Adrenal gland (tissue), 12 donors: Measurements from ENCODE around the gene TSPEAR. TPM values are rescaled to one million over a fixed set of nuclear protein-coding genes. Genes with fewer than 3 reads are reported as not detected.
A peak's percentile ranks its signal among the peaks of the same experiment; 100 is the strongest.

ENCODE experiments used
- DNase-seq, 7 donors: peaks; one replicate each; pipeline ENCODE4 v3.0.0-alpha.2; 2019 to 2020
- H3K27ac ChIP-seq, 5 donors: fragments of 200-600 bp; sonication (generic) in 4 of 5; 1 replicate in 3 of 5; 2 replicates in 2 of 5; pipeline versions ENCODE4 v1.5.1 to v1.8.0; 2016 to 2020; ENCODE audit warnings: mild to moderate bottlenecking in 1 of 5
- H3K27me3 ChIP-seq: fragments of 200-600 bp; 2 replicates; pipeline ENCODE4 v1.8.0; 2021
- H3K36me3 ChIP-seq, 2 donors: fragments of 200-600 bp; replicated peaks in 1 of 2; 1 replicate in 1 of 2; 2 replicates in 1 of 2; pipeline versions ENCODE4 v1.5.1 to v1.8.0; 2018 to 2022
- H3K4me1 ChIP-seq, 2 donors: fragments of 200-600 bp; replicated peaks in 1 of 2; 1 replicate in 1 of 2; 2 replicates in 1 of 2; pipeline versions ENCODE4 v1.5.1 to v1.8.0; 2018 to 2021
- H3K4me3 ChIP-seq, 4 donors: fragments of 200-600 bp; sonication (generic) in 3 of 4; one replicate each; pipeline ENCODE4 v1.5.1; 2016 to 2018
- H3K9me3 ChIP-seq, 3 donors: fragments of 200-600 bp; sonication (generic) in 1 of 3; replicated peaks in 1 of 3; 1 replicate in 2 of 3; 2 replicates in 1 of 3; pipeline versions ENCODE4 v1.5.1 to v1.8.0; 2016 to 2021
- POLR2A ChIP-seq, 2 donors: fragments of 450-650 bp; IDR thresholded peaks; one replicate each; pipeline ENCODE4 v1.6.1; 2017; ENCODE audit warnings: antibody characterized with exemption in 2 of 2, mild to moderate bottlenecking in 2 of 2, moderate library complexity in 1 of 2
- WGBS, 4 donors: extraction: QIAGEN DNeasy Blood & Tissue Kit in 2 of 4; methylation state at CpG; one replicate each; pipeline versions ENCODE4 v1.1.5 to v1.1.7; 2013 to 2017; 5-methylcytosine and 5-hydroxymethylcytosine counted together
- intact Hi-C, 2 donors: fragments of 100-400 bp; cut with DNase I; formaldehyde crosslinking; loops; one replicate each; pipeline versions ENCODE4 v1.14.1 to v1.15.0; 2022 to 2023
- polyA plus RNA-seq, 3 donors: library from polyadenylated mRNA; stranded (reverse); fragments of 200-250 nt in 2 of 3; fragments of 350-450 nt in 1 of 3; fragmentation: Illumina TruSeq in 1 of 3; extraction: RNeasy Lipid Tissue Mini Kit (QIAGEN cat#74804) in 1 of 3; gene quantifications; one replicate each; pipeline ENCODE4 v1.2.3, GENCODE V29; 2013 to 2014
- total RNA-seq, 9 donors: library from RNA; depleted of rRNA in 4 of 9; stranded (reverse); fragments of >200 nt in 4 of 9; fragments of 120-200 nt in 1 of 9; fragmentation: NEBNext Ultra II Directional in 1 of 9; extraction: Animal tissue kit (Norgen Biotek cat#: 25700) in 1 of 9; gene quantifications; one replicate each; pipeline versions ENCODE4 v1.1.0 to v1.2.4, GENCODE V29; 2013 to 2023
- TF ChIP-seq, protein P1 (sequence below), 6 experiments: fragments of 450-650 bp in 4 of 6; fragments of 200-600 bp in 2 of 6; sonication (generic) in 1 of 6; IDR thresholded peaks; 1 replicate in 5 of 6; 2 replicates in 1 of 6; pipeline versions ENCODE4 v1.5.1 to v1.8.0; 2016 to 2021; ENCODE audit warnings: antibody characterized with exemption in 6 of 6, mild to moderate bottlenecking in 2 of 6, moderate library complexity in 1 of 6
- donor health status: healthy with polysubstance abuse.
- donor health status: Bipolar disorder and iron deficiency.
- donor health status: DM: yes; HTN: yes; CAD: no.
- donor health status: DM: no; HTN: no; CAD: no.
- donor health status: DM: no; HTN: no; CAD: no.
- donor health status: DM: yes; HTN: yes; CAD: no.

Gene TSPEAR
- total and polyA plus RNA-seq, 12 donors: not detected

- H3K36me3 ChIP-seq: no peaks in the 10 kb centered on the region
- H3K4me3 ChIP-seq: no peak overlapping the region
- peak in 1 of 7 donors; percentile 23 for DNase-seq
- WGBS, 4 donors: 72 to 79% (median 77%) methylated on average over 12 to 17 of the region's 17 CpGs
- H3K27me3 ChIP-seq: peaks cover 3% of the 10 kb centered on the region
- H3K9me3 ChIP-seq: no peaks in the 10 kb centered on the region
- intact Hi-C loops: no loop called here
- no peaks in the 10 kb centered on the region for H3K4me1 ChIP-seq
- TF ChIP-seq, protein P1, sequence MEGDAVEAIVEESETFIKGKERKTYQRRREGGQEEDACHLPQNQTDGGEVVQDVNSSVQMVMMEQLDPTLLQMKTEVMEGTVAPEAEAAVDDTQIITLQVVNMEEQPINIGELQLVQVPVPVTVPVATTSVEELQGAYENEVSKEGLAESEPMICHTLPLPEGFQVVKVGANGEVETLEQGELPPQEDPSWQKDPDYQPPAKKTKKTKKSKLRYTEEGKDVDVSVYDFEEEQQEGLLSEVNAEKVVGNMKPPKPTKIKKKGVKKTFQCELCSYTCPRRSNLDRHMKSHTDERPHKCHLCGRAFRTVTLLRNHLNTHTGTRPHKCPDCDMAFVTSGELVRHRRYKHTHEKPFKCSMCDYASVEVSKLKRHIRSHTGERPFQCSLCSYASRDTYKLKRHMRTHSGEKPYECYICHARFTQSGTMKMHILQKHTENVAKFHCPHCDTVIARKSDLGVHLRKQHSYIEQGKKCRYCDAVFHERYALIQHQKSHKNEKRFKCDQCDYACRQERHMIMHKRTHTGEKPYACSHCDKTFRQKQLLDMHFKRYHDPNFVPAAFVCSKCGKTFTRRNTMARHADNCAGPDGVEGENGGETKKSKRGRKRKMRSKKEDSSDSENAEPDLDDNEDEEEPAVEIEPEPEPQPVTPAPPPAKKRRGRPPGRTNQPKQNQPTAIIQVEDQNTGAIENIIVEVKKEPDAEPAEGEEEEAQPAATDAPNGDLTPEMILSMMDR (IDR thresholded peaks at IDR 0.05): no peak
- TF ChIP-seq POLR2A (IDR thresholded peaks at IDR 0.05): no peak
- no peak overlapping the region for H3K27ac ChIP-seq
These were observed 57.5 kb downstream of the TSPEAR start for GRCh38 chr21:44653656-44654575.

DNA sequence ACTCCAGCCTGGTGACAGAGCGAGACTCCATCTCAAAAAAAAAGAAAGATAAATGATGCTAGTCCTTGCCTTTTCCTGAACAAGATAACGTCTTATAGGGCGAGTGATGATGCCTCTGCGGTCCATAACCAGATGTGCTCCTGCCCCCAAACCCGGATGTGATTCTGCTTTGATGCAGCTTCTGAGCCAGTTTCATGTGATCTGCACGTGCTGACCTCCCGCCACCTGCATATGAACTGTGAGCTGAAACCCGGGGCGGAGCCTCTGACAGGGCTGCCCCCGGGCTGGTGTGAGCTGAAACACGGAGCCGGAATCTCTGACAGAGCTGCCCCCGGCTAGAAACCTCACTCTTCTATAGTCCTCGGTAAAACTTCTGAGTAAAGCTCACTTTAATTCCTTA lies 58.2 kb downstream of the TSPEAR start:
- DNase-seq: peak in 1 of 7 donors; percentile 37
- TF ChIP-seq, protein P1 (IDR thresholded peaks at IDR 0.05): no peak
- TF ChIP-seq POLR2A (IDR thresholded peaks at IDR 0.05): no peak
- H3K4me1 ChIP-seq: no peaks in the 10 kb centered on the region
- H3K27me3 ChIP-seq: peaks cover 3% of the 10 kb centered on the region
- intact Hi-C loops: no loop called here
- H3K27ac ChIP-seq: no peak overlapping the region
- 65 to 73% (median 69%) methylated on average over 11 to 14 of the region's 14 CpGs for WGBS, 4 donors
- no peaks in the 10 kb centered on the region for H3K36me3 ChIP-seq
- H3K9me3 ChIP-seq: no peaks in the 10 kb centered on the region
- no peak overlapping the region for H3K4me3 ChIP-seq

DNA sequence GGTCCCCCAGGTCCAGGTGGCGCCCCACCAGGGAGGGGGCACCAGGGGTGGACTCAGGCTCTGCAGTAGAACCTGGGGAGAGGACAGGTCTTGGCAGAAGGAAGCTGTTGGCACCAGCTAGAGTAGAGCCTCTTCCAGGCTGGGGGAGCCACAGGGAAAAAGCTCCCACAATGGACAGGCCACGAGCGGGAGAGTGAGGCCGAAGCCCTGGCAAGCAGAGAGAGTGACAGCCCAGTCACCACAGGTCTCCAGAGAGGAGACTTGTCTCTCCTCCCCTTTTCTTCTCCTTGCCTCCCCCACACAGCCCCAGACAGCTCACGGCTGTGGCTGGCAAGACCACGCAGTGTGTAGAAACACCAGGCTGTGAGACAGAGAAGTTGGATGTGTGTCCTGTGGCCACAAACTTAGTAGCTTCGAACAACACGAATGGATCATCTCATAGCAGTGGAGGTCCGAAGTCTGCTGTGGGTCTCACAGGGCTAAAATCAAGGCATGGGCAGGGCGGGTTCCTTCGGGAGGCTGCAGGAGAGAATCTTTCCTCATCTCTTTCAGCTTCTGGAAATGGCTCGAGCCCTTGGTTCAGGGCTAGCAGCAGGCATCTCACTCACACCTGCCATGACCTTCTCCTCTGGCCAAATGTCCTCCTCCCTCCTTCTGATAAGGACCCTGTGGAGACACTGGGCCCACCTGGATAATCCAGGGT lies 60.2 kb downstream of the TSPEAR start:
- WGBS, 4 donors: 83 to 95% (median 89%) methylated on average over 10 to 12 of the region's 12 CpGs
- DNase-seq: no peak
- Histone ChIP-seq H3K27ac (no peak overlapping the region), H3K9me3 (no peaks in the 10 kb centered on the region), H3K27me3 (no peaks in the 10 kb centered on the region), H3K4me3 (no peak overlapping the region), H3K36me3 (no peaks in the 10 kb centered on the region), H3K4me1 (no peaks in the 10 kb centered on the region)
- TF ChIP-seq, protein P1 (IDR thresholded peaks at IDR 0.05): no peak
- TF ChIP-seq POLR2A (IDR thresholded peaks at IDR 0.05): no peak
- intact Hi-C loops: no loop called here

DNA sequence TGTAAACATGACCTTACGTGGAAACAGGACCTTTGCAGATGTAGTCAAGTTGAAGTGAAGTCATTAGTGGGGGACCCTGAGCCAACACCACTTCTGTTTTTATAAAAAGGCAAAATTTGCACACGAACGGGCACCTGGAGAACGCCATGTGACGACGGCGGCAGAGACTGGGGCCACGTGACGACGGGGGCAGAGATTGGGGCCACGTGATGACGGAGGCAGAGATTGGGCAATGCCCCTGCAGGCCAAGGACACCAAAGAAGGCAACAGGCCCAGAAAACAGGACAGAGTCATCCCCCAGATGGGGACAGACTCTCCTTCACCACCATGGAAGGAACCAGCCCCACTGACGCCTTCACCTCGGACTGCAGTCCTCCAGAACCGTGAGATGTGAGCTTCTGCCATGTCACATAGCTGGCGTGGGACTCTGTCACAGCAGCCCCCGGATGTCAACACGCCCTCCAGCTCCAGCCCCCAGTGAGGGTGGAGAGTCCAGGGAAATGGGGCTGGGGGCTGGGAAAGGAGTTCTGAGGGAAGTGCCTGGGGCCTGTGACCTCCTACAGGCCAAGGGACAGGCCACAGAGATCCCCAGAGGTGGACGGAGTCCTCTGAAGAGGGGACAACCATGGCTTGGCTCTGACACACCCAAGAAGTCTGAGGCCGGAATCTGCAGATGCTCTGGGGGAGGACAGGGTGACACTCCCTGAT lies 61.0 kb downstream of the TSPEAR start:
- Histone ChIP-seq H3K9me3 (no peaks in the 10 kb centered on the region), H3K27ac (no peak overlapping the region), H3K4me3 (no peak overlapping the region), H3K4me1 (no peaks in the 10 kb centered on the region), H3K36me3 (no peaks in the 10 kb centered on the region), H3K27me3 (no peaks in the 10 kb centered on the region)
- WGBS, 4 donors: 84 to 88% (median 86%) methylated on average over 14 to 20 of the region's 20 CpGs
- intact Hi-C loops: no loop called here
- TF ChIP-seq POLR2A (IDR thresholded peaks at IDR 0.05): no peak
- TF ChIP-seq, protein P1 (IDR thresholded peaks at IDR 0.05): no peak
- DNase-seq: no peak
